HG03045 (cell line): ENCODE data around the gene PCDHB8.
"Not testable (repeated sequence)": the region's sequence is repeated elsewhere in the genome, so short reads cannot be mapped to it uniquely, and the experiment has no call there.

Experiments
- ATAC-seq: cut with Tn5 transposase; IDR thresholded peaks from one replicate; pipeline ENCODE4 v1.9.1; 2021; ENCODE audit warnings: mild to moderate bottlenecking, moderate library complexity; ENCODE audit not compliant: unreplicated experiment

Gene PCDHB8

GRCh38 chr5:141177577-141178191, at the start of gene PCDHB8:
PCDHB8 (plus strand) TSS chr5:141177790; CDS start chr5:141178035, 245 bp downstream.
- ATAC-seq, result not testable (repeated sequence)

GRCh38 chr5:141135030-141135717, 42.4 kb upstream of the PCDHB8 start, which contains the start of gene PCDHB5:
PCDHB5 (plus strand) TSS chr5:141135206; CDS start chr5:141135435, 229 bp downstream.
- no peak for ATAC-seq

- no peak for ATAC-seq
Measured at GRCh38 chr5:141135718-141136266, 41.8 kb upstream of the PCDHB8 start.

GRCh38 chr5:141137346-141137745, 40.2 kb upstream of the PCDHB8 start:
- not testable (repeated sequence) for ATAC-seq

- no peak for ATAC-seq
Measured at GRCh38 chr5:141149812-141150211, 27.8 kb upstream of the PCDHB8 start, which contains the start of gene PCDHB6. PCDHB6 (plus strand) TSS chr5:141150057; CDS start chr5:141150258, 201 bp downstream.

- no peak for ATAC-seq
Measured at GRCh38 chr5:141150224-141150992, 27.2 kb upstream of the PCDHB8 start.

- ATAC-seq, result no peak
Measured at GRCh38 chr5:141150993-141151325, 26.6 kb upstream of the PCDHB8 start.

- not testable (repeated sequence) for ATAC-seq
Measured at GRCh38 chr5:141151632-141152031, 26.0 kb upstream of the PCDHB8 start.

- not testable (repeated sequence) for ATAC-seq
Measured at GRCh38 chr5:141152096-141152495, 25.5 kb upstream of the PCDHB8 start.

- ATAC-seq, result no peak
Measured at GRCh38 chr5:141155540-141156374, 21.8 kb upstream of the PCDHB8 start.

- ATAC-seq, result not testable (repeated sequence)
Measured at GRCh38 chr5:141157356-141157755, 20.2 kb upstream of the PCDHB8 start.

GRCh38 chr5:141157901-141158300, 19.7 kb upstream of the PCDHB8 start:
- ATAC-seq, result not testable (repeated sequence)

- ATAC-seq, result no peak
Measured at GRCh38 chr5:141172381-141173204, 5.0 kb upstream of the PCDHB8 start, which contains the start of gene PCDHB7. PCDHB7 (plus strand) TSS chr5:141172644; CDS start chr5:141172836, 192 bp downstream.

- not testable (repeated sequence) for ATAC-seq
Measured at GRCh38 chr5:141174291-141175104, 3.1 kb upstream of the PCDHB8 start.

GRCh38 chr5:141175933-141176332, 1.7 kb upstream of the PCDHB8 start:
- no peak for ATAC-seq

GRCh38 chr5:141179371-141179770, 1.8 kb downstream of the PCDHB8 start:
- ATAC-seq, result not testable (repeated sequence)

GRCh38 chr5:141179876-141180275, 2.3 kb downstream of the PCDHB8 start:
- not testable (repeated sequence) for ATAC-seq

- ATAC-seq, result no peak
Measured at GRCh38 chr5:141180313-141180712, 2.7 kb downstream of the PCDHB8 start.
